GM10266 (cell line): Measurements from ENCODE around the gene TMEM135.
"Not testable (repeated sequence)": the region's sequence is repeated elsewhere in the genome, so short reads cannot be mapped to it uniquely, and the experiment has no call there.

Source experiments
- DNase-seq: peaks from one replicate; pipeline ENCODE4 v3.0.0; 2012; ENCODE audit errors: extremely low spot score
- TF ChIP-seq, protein P1 (sequence below): IDR thresholded peaks from 2 replicates; pipeline ENCODE4 v1.5.1; 2012; ENCODE audit warnings: mild to moderate bottlenecking, low read depth; ENCODE audit not compliant: control insufficient read depth, insufficient read depth; ENCODE audit errors: missing control alignments

TMEM135 gene

DNA sequence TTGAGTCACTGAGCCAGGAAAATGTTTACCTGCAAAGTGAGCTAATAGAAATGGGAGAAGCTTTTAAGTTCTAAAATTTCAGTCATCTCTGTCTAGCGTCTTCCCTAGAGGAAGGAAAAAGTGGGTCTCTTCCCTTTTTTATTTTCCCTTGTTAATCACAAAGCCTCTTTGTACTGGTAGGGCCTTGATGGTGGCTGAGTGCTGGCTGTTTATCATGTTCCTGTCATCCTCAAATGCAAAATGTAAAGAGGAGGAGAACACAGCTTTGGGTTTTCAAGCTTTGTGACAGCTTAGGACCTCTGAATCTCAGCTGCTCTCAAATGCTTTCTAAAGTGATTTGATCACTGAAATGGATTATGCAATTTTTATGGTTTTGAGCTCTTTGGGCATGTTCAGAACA is 222.0 kb downstream of the TMEM135 start:
- DNase-seq, result no peak
- TF ChIP-seq, protein P1, sequence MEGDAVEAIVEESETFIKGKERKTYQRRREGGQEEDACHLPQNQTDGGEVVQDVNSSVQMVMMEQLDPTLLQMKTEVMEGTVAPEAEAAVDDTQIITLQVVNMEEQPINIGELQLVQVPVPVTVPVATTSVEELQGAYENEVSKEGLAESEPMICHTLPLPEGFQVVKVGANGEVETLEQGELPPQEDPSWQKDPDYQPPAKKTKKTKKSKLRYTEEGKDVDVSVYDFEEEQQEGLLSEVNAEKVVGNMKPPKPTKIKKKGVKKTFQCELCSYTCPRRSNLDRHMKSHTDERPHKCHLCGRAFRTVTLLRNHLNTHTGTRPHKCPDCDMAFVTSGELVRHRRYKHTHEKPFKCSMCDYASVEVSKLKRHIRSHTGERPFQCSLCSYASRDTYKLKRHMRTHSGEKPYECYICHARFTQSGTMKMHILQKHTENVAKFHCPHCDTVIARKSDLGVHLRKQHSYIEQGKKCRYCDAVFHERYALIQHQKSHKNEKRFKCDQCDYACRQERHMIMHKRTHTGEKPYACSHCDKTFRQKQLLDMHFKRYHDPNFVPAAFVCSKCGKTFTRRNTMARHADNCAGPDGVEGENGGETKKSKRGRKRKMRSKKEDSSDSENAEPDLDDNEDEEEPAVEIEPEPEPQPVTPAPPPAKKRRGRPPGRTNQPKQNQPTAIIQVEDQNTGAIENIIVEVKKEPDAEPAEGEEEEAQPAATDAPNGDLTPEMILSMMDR, result no peak

DNA sequence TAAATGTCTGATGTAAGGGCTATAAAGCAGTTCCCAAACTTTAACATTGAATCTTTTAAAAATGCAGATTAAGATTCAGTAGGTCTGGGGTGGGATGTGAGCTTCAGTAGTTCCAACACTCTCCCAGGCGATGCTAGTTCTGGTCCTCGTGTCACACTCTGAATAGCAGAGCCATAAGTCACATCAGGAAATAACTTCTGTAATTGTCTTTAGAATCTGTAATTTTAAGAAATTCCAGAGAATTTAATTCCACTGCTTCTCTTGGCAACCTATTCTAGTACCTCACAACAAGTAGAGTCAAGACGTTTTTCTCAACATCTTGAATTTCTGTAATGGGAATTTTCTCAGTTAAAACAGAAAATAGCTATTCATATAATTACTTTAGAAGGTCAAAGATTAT is 223.1 kb downstream of the TMEM135 start:
- DNase-seq, result no peak
- TF ChIP-seq, protein P1, result no peak

DNA sequence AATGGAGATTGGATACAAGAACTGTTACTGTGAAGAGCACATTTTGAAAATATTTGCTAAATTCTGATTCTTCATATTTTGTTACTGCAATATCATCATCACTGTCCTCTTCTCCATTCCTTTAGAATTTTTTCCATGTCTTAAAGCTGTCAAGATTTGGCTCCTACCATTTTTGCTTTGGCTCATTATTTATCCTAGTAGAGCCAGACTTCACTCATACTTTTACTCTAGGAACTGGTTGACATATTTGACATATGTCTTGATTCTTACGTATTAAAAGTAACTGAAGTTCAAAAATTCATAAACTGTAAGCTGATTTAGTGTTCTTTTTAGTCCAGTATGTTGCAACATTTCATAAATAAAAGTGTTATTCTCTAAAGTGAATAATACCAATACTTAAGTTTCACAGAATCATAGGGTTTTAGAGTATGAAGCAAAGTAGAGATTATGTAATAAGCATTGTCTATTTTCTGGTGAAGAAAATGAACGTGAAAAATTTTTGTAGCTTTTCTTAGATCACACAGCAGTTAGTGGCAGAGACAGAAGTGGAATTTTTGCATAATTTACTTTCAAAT is 225.6 kb downstream of the TMEM135 start:
- TF ChIP-seq, protein P1, result no peak
- no peak for DNase-seq

- no peak for DNase-seq
- TF ChIP-seq, protein P1, result no peak
Measured at GRCh38 chr11:87263979-87264378, 226.2 kb downstream of the TMEM135 start.

DNA sequence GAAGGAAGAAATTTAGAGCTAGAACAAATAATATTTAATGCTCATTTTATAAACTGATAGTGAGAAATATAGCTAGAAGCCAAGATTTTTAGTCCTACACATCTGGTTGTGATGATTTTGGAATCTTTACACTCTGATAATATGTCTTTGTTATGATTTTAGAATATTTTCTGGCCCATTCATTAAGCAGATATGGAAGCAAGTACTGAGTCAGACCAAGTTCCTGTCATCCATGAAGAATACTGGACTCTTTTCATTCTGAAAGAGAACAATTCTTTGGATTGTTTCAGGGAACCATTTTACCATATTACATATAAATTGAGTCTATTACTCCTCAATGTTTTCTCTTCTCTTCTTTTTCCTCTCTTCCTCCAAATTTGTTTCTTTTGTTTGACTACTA is 227.4 kb downstream of the TMEM135 start:
- TF ChIP-seq, protein P1, result no peak
- no peak for DNase-seq

GRCh38 chr11:87265979-87266378 is 228.2 kb downstream of the TMEM135 start:
- TF ChIP-seq, protein P1, result no peak
- DNase-seq, result no peak

DNA sequence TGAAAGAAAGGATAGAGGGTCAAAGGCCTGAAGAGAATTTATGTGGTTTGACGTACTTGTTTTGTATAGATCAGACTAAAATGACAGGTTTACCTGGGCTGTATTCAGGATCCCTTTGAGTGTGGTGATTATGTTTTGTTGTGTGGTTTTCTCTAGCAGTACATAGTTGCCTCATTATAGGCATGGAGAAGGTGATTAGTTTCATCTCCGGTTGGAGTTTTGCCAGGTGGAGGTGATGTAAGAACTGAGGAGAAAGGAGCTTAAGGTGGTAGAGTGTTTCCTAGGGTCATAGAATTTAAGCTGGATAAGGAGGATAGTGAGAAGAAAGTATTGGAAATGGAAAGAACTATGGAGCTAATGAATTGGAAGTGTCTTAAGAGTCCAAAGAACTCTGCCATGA is 229.0 kb downstream of the TMEM135 start:
- DNase-seq, result no peak

DNA sequence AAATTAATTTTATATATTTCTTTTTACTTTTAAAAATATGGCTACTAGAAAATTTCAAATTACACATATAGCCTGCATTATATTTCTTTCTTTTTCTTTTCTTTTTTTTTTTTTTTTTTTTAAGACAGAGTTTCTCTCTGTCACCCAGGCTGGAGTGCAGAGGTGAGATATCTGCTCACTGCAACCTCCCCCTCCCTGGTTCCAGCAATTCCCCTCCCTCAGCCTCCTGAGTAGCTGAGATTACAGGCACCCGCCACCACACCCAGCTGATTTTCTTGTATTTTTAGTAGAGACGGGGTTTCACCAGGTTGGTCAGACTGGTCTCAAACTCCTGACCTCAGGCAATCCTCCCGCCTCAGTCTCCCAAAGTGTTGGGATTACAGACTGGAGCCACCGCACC is 234.2 kb downstream of the TMEM135 start:
- DNase-seq, result not testable (repeated sequence)

More for the DNA sequence above, 229.0 kb downstream of the TMEM135 start:
- TF ChIP-seq, protein P1, result no peak
